Subcutaneous abdominal adipose tissue (tissue), 5 donors: Measurements from ENCODE around the gene INPP5B.

Source experiments
- H3K27ac ChIP-seq: one replicate; pipeline ENCODE4 v1.7.0; 2013; ENCODE audit warnings: low read depth, mild to moderate bottlenecking, inconsistent platforms, low read length, moderate library complexity
- H3K27me3 ChIP-seq, 5 donors: one replicate each; pipeline ENCODE4 v1.7.0; 2013; ENCODE audit warnings: low read length in 5 of 5, inconsistent platforms in 1 of 5; ENCODE audit not compliant: control insufficient read depth in 5 of 5, insufficient read depth in 4 of 5
- H3K36me3 ChIP-seq, 5 donors: one replicate each; pipeline ENCODE4 v1.7.0; 2013; ENCODE audit warnings: low read length in 5 of 5; ENCODE audit not compliant: control insufficient read depth in 5 of 5, insufficient read depth in 5 of 5
- H3K4me1 ChIP-seq, 5 donors: one replicate each; pipeline ENCODE4 v1.7.0; 2013; ENCODE audit warnings: low read length in 5 of 5, mild to moderate bottlenecking in 3 of 5, moderate library complexity in 1 of 5; ENCODE audit not compliant: control insufficient read depth in 5 of 5, insufficient read depth in 5 of 5
- H3K4me3 ChIP-seq, 5 donors: one replicate each; pipeline ENCODE4 v1.7.0; 2013; ENCODE audit warnings: low read length in 5 of 5, low read depth in 1 of 5
- H3K9ac ChIP-seq, 5 donors: one replicate each; pipeline ENCODE4 v1.7.0; 2013; ENCODE audit warnings: low read length in 5 of 5, mild to moderate bottlenecking in 4 of 5, moderate library complexity in 3 of 5
- H3K9me3 ChIP-seq, 5 donors: one replicate each; pipeline ENCODE4 v1.7.0; 2013; ENCODE audit warnings: low read length in 5 of 5; ENCODE audit not compliant: control insufficient read depth in 5 of 5
- donor health status: healthy.
- donor health status: healthy.
- donor health status: healthy.
- donor health status: healthy.
- donor health status: healthy.

INPP5B gene

GRCh38 chr1:37849480-37849879 is 97.4 kb downstream of the INPP5B start:
- Histone ChIP-seq H3K4me3 (no peak overlapping the region), H3K27me3 (no peaks in the 10 kb centered on the region), H3K9me3 (no peaks in the 10 kb centered on the region), H3K9ac (no peak overlapping the region), H3K27ac (no peak overlapping the region), H3K4me1 (peaks cover 3 to 36% (median 26%) of the 10 kb centered on the region in 5 donors), H3K36me3 (peaks cover 0 to 7% (median 3%) of the 10 kb centered on the region in 5 donors)

GRCh38 chr1:37846647-37847339 is 100.1 kb downstream of the INPP5B start:
- Histone ChIP-seq H3K9me3 (no peaks in the 10 kb centered on the region), H3K9ac (peak overlapping the region in 2 of 5 donors; percentile 23 to 34), H3K4me1 (peaks cover 0 to 28% (median 21%) of the 10 kb centered on the region in 5 donors), H3K4me3 (no peak overlapping the region), H3K27ac (no peak overlapping the region), H3K36me3 (peaks cover 0 to 15% (median 3%) of the 10 kb centered on the region in 5 donors), H3K27me3 (no peaks in the 10 kb centered on the region)

- no peak overlapping the region for H3K4me3 ChIP-seq
- no peaks in the 10 kb centered on the region for H3K9me3 ChIP-seq
- H3K27me3 ChIP-seq, result no peaks in the 10 kb centered on the region
- H3K27ac ChIP-seq, result no peak overlapping the region
- H3K4me1 ChIP-seq, result peaks cover 0 to 18% (median 12%) of the 10 kb centered on the region in 5 donors
- peaks cover 0 to 15% (median 5%) of the 10 kb centered on the region in 5 donors for H3K36me3 ChIP-seq
- H3K9ac ChIP-seq, result no peak overlapping the region
Observed at GRCh38 chr1:37845786-37846185, 101.1 kb downstream of the INPP5B start.

- Histone ChIP-seq H3K27ac (no peak overlapping the region), H3K9ac (no peak overlapping the region), H3K9me3 (no peaks in the 10 kb centered on the region), H3K27me3 (no peaks in the 10 kb centered on the region), H3K4me3 (no peak overlapping the region), H3K36me3 (peaks cover 0 to 15% (median 8%) of the 10 kb centered on the region in 5 donors), H3K4me1 (peaks cover 0 to 13% (median 9%) of the 10 kb centered on the region in 5 donors)
Observed at GRCh38 chr1:37845049-37845646, 101.7 kb downstream of the INPP5B start.

- Histone ChIP-seq H3K9ac (no peak overlapping the region), H3K9me3 (no peaks in the 10 kb centered on the region), H3K27ac (no peak overlapping the region), H3K36me3 (peaks cover 5 to 16% (median 14%) of the 10 kb centered on the region in 5 donors), H3K4me1 (peaks cover 0 to 9% (median 5%) of the 10 kb centered on the region in 5 donors), H3K4me3 (no peak overlapping the region), H3K27me3 (no peaks in the 10 kb centered on the region)
Observed at GRCh38 chr1:37844536-37844935, 102.3 kb downstream of the INPP5B start.

GRCh38 chr1:37841652-37842051 is 105.2 kb downstream of the INPP5B start:
- H3K9ac ChIP-seq, result no peak overlapping the region
- peaks cover 0 to 5% (median under 1%) of the 10 kb centered on the region in 5 donors for H3K4me1 ChIP-seq
- no peak overlapping the region for H3K27ac ChIP-seq
- H3K36me3 ChIP-seq, result peaks cover 22 to 41% (median 25%) of the 10 kb centered on the region in 5 donors
- H3K27me3 ChIP-seq, result no peaks in the 10 kb centered on the region
- H3K4me3 ChIP-seq, result no peak overlapping the region
- H3K9me3 ChIP-seq, result no peaks in the 10 kb centered on the region

- H3K36me3 ChIP-seq, result peaks cover 25 to 48% (median 32%) of the 10 kb centered on the region in 5 donors
- H3K27me3 ChIP-seq, result no peaks in the 10 kb centered on the region
Observed at GRCh38 chr1:37840711-37841110, 106.1 kb downstream of the INPP5B start.

GRCh38 chr1:37839676-37840075 is 107.2 kb downstream of the INPP5B start:
- H3K9me3 ChIP-seq, result no peaks in the 10 kb centered on the region
- no peaks in the 10 kb centered on the region for H3K27me3 ChIP-seq
- no peak overlapping the region for H3K4me3 ChIP-seq
- peaks cover 35 to 58% (median 41%) of the 10 kb centered on the region in 5 donors for H3K36me3 ChIP-seq
- peaks cover 0 to 5% (median 0%) of the 10 kb centered on the region in 5 donors for H3K4me1 ChIP-seq
- no peak overlapping the region for H3K27ac ChIP-seq
- no peak overlapping the region for H3K9ac ChIP-seq

More at GRCh38 chr1:37840711-37841110, 106.1 kb downstream of the INPP5B start:
- Histone ChIP-seq H3K27ac (no peak overlapping the region), H3K9me3 (no peaks in the 10 kb centered on the region), H3K9ac (no peak overlapping the region), H3K4me1 (peaks cover 0 to 5% (median 0%) of the 10 kb centered on the region in 5 donors), H3K4me3 (no peak overlapping the region)

- no peak overlapping the region for H3K27ac ChIP-seq
- peaks cover 50 to 82% (median 59%) of the 10 kb centered on the region in 5 donors for H3K36me3 ChIP-seq
- no peak overlapping the region for H3K9ac ChIP-seq
- no peaks in the 10 kb centered on the region for H3K9me3 ChIP-seq
- peaks cover 0 to 5% (median 0%) of the 10 kb centered on the region in 5 donors for H3K4me1 ChIP-seq
- no peaks in the 10 kb centered on the region for H3K27me3 ChIP-seq
- no peak overlapping the region for H3K4me3 ChIP-seq
Observed at GRCh38 chr1:37836788-37837187, 110.1 kb downstream of the INPP5B start.

GRCh38 chr1:37831809-37832208 is 115.0 kb downstream of the INPP5B start:
- Histone ChIP-seq H3K9ac (no peak overlapping the region), H3K4me3 (no peak overlapping the region), H3K27ac (no peak overlapping the region), H3K36me3 (peaks cover 44 to 75% (median 58%) of the 10 kb centered on the region in 5 donors), H3K27me3 (no peaks in the 10 kb centered on the region), H3K9me3 (no peaks in the 10 kb centered on the region), H3K4me1 (no peaks in the 10 kb centered on the region)
